Omental fat pad (tissue), 4 donors: ENCODE measurements around the gene AKAP5. TPM values are rescaled to one million over a fixed set of nuclear protein-coding genes. Genes with fewer than 3 reads are reported as not detected.

Source experiments
- ATAC-seq: fragments of 150-250 bp; one replicate; pipeline ENCODE4 v1.9.1; 2016; ENCODE audit warnings: mild to moderate bottlenecking, moderate library complexity; ENCODE audit not compliant: low FRiP score
- DNase-seq: peaks from one replicate; pipeline ENCODE4 v3.0.0-alpha.2; 2019; ENCODE audit warnings: low spot score
- total RNA-seq, 4 donors: library from RNA; depleted of rRNA; stranded (reverse); fragments of >200 nt; gene quantifications; one replicate each; pipeline ENCODE4 v1.1.0, GENCODE V29; 2016
- TF ChIP-seq, protein P1 (sequence below), 3 donors: fragments of 450-650 bp; IDR thresholded peaks; one replicate each; pipeline ENCODE4 v1.5.1; 2016 to 2017; ENCODE audit warnings: antibody characterized with exemption in 3 of 3, mild to moderate bottlenecking in 3 of 3, moderate library complexity in 2 of 3

AKAP5 gene
- total RNA-seq, 4 donors from 2014 or later = 0.47 to 1.4 (median 0.66) TPM

DNA sequence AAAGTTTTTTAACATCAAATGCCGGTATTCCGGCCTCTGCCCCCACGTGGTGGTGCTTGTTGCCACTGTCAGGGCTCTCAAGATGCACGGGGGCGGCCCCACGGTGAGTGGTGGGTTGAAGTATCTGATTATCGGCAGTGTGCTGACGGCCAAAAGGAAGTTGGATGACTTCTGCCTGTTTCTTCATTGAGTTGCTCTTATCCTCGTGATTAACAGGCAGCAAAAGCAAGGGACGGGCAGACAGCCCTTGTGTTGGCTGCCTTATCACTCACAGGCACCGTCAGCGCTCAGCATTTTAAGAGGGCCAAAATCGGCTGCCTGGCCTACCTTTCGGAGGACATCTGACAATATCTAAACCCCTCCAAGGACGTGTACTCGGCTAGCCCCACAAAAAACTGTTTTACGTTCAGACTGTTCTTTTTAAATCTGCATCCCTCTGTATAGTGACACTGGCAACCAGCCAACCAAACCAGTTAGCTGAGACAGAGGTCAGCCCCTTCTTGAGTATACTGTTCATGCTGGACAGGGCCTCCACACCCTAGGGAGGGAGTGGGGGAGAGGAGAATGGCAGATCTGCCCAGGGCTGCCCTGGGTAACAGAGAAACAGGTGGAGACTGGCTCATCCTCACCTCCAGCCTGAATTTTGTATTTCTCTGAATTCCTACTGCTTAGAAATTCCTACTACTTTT is 22.9 kb upstream of the AKAP5 start:
- no peak for ATAC-seq
- TF ChIP-seq, protein P1, sequence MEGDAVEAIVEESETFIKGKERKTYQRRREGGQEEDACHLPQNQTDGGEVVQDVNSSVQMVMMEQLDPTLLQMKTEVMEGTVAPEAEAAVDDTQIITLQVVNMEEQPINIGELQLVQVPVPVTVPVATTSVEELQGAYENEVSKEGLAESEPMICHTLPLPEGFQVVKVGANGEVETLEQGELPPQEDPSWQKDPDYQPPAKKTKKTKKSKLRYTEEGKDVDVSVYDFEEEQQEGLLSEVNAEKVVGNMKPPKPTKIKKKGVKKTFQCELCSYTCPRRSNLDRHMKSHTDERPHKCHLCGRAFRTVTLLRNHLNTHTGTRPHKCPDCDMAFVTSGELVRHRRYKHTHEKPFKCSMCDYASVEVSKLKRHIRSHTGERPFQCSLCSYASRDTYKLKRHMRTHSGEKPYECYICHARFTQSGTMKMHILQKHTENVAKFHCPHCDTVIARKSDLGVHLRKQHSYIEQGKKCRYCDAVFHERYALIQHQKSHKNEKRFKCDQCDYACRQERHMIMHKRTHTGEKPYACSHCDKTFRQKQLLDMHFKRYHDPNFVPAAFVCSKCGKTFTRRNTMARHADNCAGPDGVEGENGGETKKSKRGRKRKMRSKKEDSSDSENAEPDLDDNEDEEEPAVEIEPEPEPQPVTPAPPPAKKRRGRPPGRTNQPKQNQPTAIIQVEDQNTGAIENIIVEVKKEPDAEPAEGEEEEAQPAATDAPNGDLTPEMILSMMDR (IDR thresholded peaks at IDR 0.05) = no peak
- no peak for DNase-seq

DNA sequence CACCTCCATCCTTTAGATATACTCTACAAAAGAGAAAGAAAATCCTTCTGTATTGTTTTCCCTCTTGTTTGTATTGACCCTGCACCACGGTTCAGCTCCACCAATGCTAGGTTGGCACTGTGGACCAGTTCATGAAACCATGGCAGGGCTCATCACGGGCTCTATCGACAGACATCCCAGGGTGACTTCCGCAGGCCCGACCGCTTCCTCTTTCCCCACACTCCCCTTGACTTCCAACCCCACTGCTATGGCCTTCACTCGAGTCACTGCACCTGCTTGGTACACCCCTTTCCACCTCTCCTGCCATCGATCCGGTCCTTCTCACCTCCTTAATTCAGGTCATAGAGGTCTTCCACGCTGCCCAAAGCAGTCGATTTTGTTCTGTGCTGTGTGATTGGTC is 21.2 kb upstream of the AKAP5 start:
- no peak for ATAC-seq
- TF ChIP-seq, protein P1 (IDR thresholded peaks at IDR 0.05) = no peak

DNA sequence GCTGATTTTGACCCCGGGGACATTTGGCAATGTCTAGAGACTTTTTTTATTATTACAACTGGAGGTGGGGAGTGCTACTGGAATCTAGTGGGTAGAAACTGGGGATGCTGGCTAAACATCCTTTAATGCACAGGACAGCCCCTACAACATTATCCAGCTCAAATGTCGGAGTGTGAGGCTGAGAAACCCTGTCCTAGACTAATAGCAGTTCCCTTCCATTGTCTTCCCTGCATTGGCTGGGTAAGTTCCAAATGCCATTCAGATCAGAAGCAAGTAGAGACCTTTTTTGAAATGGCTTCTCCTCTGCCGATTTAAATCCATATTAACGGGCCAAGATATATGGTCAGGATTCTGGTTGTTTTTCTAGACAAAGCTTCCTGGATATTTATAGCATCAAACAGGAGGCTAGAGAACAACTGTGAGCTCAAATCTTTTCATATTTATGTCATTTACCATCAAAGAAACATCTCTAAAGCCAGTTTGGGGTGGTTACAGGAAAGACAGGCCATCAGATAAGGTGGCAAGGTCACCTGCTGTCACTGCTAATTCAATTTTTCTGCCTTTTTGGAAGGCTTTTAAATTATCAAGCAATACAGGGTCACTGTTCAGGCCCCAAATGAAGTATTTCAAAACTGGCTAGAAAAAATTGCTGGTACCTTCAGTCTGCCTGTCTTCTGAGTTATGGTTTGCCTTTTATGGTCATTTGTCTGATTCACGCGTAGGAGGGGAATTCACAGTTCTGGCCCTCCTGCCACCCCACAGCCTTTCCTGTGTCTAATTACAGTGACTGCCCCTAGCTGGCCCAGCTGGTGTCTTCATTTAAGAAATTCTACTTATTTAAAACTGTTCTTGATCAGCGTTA is 20.1 kb upstream of the AKAP5 start:
- ATAC-seq (peak; percentile 79), DNase-seq (no peak)
- TF ChIP-seq, protein P1 (IDR thresholded peaks at IDR 0.05) = no peak

More for the DNA sequence above, 21.2 kb upstream of the AKAP5 start:
- DNase-seq = no peak

DNA sequence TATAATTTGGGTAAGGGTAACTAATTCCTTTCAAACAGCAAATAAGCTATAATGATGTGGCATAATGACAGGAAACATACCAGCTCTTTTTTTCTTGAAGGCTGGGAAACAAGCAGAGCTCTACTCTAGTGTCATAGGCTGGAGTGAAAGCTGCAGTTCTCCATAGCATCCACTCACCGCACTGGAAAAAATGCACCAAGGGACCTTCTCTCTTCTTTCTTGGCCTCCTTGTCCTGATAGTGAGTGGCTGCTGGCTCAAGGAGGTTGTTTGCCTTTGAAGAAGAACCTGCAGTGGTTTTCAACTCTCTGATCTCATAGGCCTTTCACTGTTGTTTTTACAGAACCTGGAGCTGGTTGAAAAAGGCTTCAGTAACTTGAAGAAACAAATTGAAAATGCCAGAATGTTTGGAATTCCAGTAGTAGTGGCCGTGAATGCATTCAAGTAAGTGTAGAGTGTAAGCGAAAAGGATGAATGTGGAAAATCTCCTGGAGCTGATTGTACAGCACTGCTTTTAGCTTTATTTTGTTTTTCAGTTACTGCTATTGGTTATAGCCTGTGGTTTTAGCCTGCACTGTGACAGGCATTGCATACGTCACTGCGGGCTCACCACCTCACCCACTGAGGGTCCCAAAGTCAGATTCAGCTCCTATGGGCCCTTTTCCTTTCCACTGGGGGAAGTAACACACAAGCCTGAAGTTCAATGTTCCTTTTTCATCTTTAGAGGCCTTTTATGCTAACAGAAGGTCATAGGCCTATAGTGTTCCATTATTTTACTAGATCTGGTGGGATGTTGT is 17.2 kb upstream of the AKAP5 start:
- TF ChIP-seq, protein P1 (IDR thresholded peaks at IDR 0.05) = no peak
- no peak for DNase-seq
- no peak for ATAC-seq

DNA sequence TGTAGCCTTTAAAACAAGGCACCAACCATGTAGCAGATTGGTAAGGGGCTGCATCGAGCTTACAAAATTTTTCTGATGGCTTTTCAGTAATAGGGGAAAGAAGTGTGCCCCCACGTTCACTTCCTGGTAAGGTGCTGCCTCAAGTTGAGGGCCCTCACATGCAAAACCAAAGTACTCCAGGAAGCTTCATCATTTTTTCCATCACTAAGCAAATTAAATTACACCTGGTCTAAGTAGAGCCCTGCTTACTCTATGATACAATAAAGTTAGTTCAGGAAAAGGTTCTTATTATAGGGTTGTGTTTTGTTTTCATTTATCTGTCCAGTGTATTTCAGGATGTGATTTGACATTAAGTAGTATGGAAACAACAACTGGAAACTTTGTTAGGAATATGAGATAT is 15.0 kb upstream of the AKAP5 start:
- DNase-seq = no peak
- no peak for ATAC-seq
- TF ChIP-seq, protein P1 (IDR thresholded peaks at IDR 0.05) = no peak

DNA sequence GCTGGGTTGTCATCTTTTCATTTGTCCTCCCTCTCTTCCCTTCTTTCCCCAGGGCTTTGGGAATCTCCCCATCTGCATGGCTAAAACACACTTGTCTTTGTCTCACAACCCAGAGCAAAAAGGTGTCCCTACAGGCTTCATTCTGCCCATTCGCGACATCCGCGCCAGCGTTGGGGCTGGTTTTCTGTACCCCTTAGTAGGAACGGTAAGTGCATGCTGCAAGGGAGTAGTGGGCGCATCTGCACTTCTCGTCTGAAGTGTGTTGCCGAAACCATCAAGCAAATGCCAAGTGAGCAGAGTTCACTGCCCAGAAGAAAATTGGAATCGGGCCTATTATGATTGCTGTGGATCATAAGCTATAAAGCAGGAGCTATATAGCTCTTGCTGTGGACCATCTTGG is 10.6 kb upstream of the AKAP5 start:
- no peak for DNase-seq
- TF ChIP-seq, protein P1 (IDR thresholded peaks at IDR 0.05) = no peak
- no peak for ATAC-seq
